Measurements from ENCODE around the gene FHIT. TPM values are rescaled to one million over a fixed set of nuclear protein-coding genes. Genes with fewer than 3 reads are reported as not detected.

Gene FHIT
- total RNA-seq, 2 donors from 2014 or later, result 2.9 to 12.2 TPM

DNA sequence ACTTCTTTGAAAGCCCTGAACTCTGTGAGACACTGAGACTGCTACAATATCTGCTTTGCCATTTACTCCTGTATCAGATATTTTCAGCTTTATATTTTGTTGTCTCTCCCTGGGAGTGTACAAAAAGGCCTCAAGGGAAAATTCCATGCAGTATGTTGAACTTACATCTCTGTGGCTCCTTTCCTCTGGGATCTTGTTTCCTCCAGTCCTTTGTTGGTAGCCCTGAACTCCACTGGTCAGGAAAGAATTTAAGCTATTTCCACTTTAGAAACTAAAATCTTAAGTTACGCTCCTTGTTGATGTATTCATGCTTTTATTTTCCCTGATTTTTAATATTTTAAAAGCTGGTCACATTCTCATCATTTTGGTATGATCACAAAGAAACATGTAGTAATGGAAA, 277.9 kb downstream of the FHIT start:
- Mint-ChIP-seq H3K9me3 (peaks cover 10% of the 10 kb centered on the region), H3K27me3 (no peaks in the 10 kb centered on the region), H3K4me3 (no peak overlapping the region), H3K4me1 (no peaks in the 10 kb centered on the region), H3K36me3 (ENCODE audit: low read depth) (no peaks in the 10 kb centered on the region), H3K27ac (no peak overlapping the region)
- no peak for ATAC-seq (replicated peaks)

DNA sequence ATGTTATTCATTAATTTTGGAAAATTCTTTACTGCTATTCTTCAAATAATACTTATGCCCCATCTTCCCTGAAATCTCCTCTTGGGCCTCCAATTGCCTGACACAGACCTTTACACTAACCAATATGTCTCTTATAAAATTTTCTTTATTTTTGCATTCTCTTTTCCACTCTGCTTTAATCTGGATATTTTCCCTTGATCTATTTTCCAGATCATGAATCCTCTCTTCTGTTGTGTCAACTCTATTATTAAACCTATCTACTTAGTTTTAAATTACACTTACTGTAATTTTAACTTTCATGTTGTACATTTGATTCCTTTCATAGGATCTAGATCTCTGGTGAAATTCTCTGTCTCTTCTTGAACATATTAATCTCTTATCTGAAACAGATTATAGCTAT, 278.7 kb downstream of the FHIT start:
- Mint-ChIP-seq H3K27me3 (no peaks in the 10 kb centered on the region), H3K4me3 (no peak overlapping the region), H3K9me3 (peaks cover 10% of the 10 kb centered on the region), H3K36me3 (ENCODE audit: low read depth) (no peaks in the 10 kb centered on the region), H3K27ac (no peak overlapping the region), H3K4me1 (no peaks in the 10 kb centered on the region)
- ATAC-seq (replicated peaks), result no peak

DNA sequence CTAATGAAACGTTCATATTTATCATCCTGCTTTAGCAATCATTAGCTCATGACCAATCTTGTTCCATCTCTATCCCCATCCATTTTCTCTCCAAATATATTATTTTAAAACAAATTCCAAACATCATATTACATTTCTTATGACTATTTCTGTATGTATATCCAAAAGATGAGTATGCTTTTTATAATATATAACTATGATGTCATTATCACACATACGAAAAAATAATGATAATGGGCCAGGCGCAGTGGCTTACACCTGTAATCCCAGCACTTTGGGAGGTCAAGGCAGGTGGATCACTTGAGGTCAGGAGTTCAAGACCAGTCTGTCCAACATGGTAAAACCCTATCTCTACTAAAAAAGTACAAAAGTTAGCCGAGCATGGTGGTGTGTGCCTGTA, 280.4 kb downstream of the FHIT start:
- no peak overlapping the region for H3K27ac Mint-ChIP-seq
- peaks cover 10% of the 10 kb centered on the region for H3K9me3 Mint-ChIP-seq
- ATAC-seq (replicated peaks), result no peak
- no peak overlapping the region for H3K4me3 Mint-ChIP-seq
- no peaks in the 10 kb centered on the region for H3K27me3 Mint-ChIP-seq
- no peaks in the 10 kb centered on the region for H3K4me1 Mint-ChIP-seq
- no peaks in the 10 kb centered on the region for H3K36me3 Mint-ChIP-seq (ENCODE audit: low read depth)

DNA sequence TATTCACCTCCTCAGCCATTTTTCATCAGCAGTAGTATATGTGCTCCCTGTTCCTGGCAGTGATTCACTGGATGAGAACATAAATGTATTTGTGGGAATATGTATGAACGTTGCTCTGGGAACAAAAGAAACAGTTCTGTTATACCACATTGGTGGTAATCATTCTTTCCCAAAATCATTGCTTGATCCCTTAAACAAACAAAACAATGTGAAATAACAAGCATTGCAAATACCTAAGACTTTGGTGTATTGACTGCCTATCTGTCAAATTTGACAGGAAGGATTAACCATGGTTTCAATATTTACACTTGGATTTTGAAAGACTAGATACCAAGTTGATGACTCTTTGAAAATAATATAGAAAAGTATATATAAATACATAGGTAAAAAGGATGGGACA, 284.1 kb downstream of the FHIT start:
- no peaks in the 10 kb centered on the region for H3K4me1 Mint-ChIP-seq

DNA sequence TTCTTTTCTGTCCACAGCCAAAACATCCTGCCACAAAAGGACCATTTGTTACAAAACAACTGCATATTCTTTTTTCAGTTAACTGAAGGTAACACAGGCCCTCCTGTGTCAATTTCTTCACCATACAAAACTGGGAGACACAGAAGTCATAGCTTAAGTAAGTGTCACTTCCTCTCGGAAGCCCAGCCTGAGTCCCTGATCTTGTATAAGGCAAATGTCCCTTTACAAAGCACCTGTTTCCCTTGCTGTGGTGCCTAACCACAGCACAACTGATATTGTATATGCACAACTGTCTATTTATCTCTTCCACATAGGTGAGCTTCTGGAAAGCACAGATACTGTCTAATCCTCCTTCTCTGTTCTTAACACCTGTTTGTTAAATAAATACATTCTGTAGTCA, 293.7 kb downstream of the FHIT start:
- no peak overlapping the region for H3K27ac Mint-ChIP-seq
- no peak for ATAC-seq (replicated peaks)
- peaks cover 14% of the 10 kb centered on the region for H3K9me3 Mint-ChIP-seq
- no peak overlapping the region for H3K4me3 Mint-ChIP-seq
- H3K36me3 Mint-ChIP-seq (ENCODE audit: low read depth), result no peaks in the 10 kb centered on the region
- no peaks in the 10 kb centered on the region for H3K4me1 Mint-ChIP-seq
- H3K27me3 Mint-ChIP-seq, result no peaks in the 10 kb centered on the region

More for the DNA sequence above, 284.1 kb downstream of the FHIT start:
- no peak overlapping the region for H3K4me3 Mint-ChIP-seq
- H3K9me3 Mint-ChIP-seq, result peaks cover 17% of the 10 kb centered on the region
- no peak overlapping the region for H3K27ac Mint-ChIP-seq
- no peak for ATAC-seq (replicated peaks)
- H3K36me3 Mint-ChIP-seq (ENCODE audit: low read depth), result no peaks in the 10 kb centered on the region
- no peaks in the 10 kb centered on the region for H3K27me3 Mint-ChIP-seq

DNA sequence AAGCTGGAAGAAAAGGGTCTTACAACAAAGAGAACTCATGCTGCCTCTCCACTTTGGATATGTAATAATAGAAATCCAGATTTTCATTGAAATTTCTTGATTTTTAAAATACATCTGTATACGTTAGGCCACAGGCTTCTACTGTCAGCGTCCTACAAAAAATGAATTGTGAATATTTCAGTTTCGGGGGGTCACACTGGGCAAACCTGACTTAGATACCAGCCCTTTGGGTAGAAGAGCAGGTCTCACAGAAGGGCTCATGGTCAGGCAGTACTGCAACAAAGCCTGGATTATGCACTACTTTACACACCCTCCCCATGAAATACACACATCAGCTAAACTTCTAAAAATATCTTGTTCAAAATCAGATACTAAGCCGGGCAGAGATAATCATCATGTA, 294.5 kb downstream of the FHIT start:
- ATAC-seq (replicated peaks), result no peak
- Mint-ChIP-seq H3K36me3 (ENCODE audit: low read depth) (no peaks in the 10 kb centered on the region), H3K4me1 (no peaks in the 10 kb centered on the region)

DNA sequence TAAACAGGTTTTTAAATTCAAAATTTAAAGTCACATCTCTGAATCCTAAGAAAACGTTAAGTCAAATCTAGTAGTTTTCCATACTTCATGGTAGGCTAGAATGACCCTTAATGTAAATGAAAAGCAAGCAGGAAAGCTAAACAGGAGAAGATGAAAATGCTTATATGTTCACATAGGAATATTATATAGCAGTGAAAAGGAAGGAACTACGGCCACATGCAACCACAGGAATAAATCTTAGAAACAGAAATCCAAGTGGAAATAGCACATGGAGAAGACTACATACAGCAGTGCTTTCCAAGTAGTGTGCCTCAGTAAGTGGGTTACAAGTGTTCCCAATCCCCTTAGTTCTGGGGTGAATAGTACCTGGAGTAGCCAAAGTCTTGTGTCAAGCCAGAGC, 296.2 kb downstream of the FHIT start:
- H3K27ac Mint-ChIP-seq, result no peak overlapping the region
- no peaks in the 10 kb centered on the region for H3K4me1 Mint-ChIP-seq
- no peaks in the 10 kb centered on the region for H3K27me3 Mint-ChIP-seq
- H3K36me3 Mint-ChIP-seq (ENCODE audit: low read depth), result no peaks in the 10 kb centered on the region
- peaks cover 19% of the 10 kb centered on the region for H3K9me3 Mint-ChIP-seq
- no peak for ATAC-seq (replicated peaks)
- no peak overlapping the region for H3K4me3 Mint-ChIP-seq

More for the DNA sequence above, 294.5 kb downstream of the FHIT start:
- H3K27me3 Mint-ChIP-seq, result no peaks in the 10 kb centered on the region
- H3K4me3 Mint-ChIP-seq, result no peak overlapping the region
- peaks cover 19% of the 10 kb centered on the region for H3K9me3 Mint-ChIP-seq
- H3K27ac Mint-ChIP-seq, result no peak overlapping the region

DNA sequence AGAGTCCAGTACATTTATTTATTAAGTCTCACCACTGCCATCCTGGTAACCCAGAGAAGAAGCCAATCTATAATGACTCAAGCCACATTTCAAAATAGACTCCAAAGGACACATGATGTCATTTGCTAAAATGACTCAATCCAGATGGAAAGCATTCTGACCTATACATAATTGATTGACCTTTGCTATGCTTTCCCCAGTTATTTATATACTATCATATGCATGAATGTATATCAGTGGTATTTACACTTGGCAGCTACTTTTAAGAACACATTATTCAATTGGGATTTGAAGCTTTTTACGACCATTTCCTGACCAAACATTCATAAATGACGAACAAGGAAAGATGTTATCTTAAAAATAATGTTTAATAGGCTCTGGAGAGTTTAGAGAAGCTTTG, 297.2 kb downstream of the FHIT start:
- H3K27ac Mint-ChIP-seq, result no peak overlapping the region
- H3K4me1 Mint-ChIP-seq, result no peaks in the 10 kb centered on the region
- no peaks in the 10 kb centered on the region for H3K27me3 Mint-ChIP-seq
- no peak overlapping the region for H3K4me3 Mint-ChIP-seq
- no peaks in the 10 kb centered on the region for H3K36me3 Mint-ChIP-seq (ENCODE audit: low read depth)
- ATAC-seq (replicated peaks), result no peak
- H3K9me3 Mint-ChIP-seq, result peaks cover 14% of the 10 kb centered on the region

GRCh38 chr3:60953351-60953750, 297.9 kb downstream of the FHIT start:
- no peaks in the 10 kb centered on the region for H3K4me1 Mint-ChIP-seq
- H3K4me3 Mint-ChIP-seq, result no peak overlapping the region
- ATAC-seq (replicated peaks), result no peak
- peaks cover 14% of the 10 kb centered on the region for H3K9me3 Mint-ChIP-seq
- H3K27me3 Mint-ChIP-seq, result no peaks in the 10 kb centered on the region
- H3K27ac Mint-ChIP-seq, result no peak overlapping the region
- no peaks in the 10 kb centered on the region for H3K36me3 Mint-ChIP-seq (ENCODE audit: low read depth)

GRCh38 chr3:60952055-60952454, 299.2 kb downstream of the FHIT start:
- ATAC-seq (replicated peaks), result no peak
- peaks cover 14% of the 10 kb centered on the region for H3K9me3 Mint-ChIP-seq

DNA sequence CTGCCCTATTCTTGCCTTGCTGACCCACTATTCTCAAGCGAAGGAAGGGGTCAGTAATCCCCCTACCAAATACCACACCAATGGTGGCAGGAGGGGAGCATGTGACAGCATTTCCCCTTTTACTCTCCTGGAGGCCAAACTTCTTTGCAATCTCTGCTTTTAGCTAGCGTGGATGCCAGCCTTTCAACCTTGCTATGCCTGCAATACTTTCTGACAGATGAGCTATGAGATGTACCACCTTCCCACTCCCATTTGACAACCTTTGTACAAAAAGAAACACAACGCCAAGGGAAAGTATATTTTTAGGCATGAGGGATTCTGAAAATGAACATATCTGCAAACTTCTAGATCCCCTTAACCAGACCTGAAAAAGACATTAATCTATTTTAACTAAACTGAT, 302.1 kb downstream of the FHIT start:
- Mint-ChIP-seq H3K27me3 (no peaks in the 10 kb centered on the region), H3K27ac (no peak overlapping the region), H3K9me3 (peaks cover 6% of the 10 kb centered on the region), H3K4me3 (no peak overlapping the region), H3K36me3 (ENCODE audit: low read depth) (no peaks in the 10 kb centered on the region), H3K4me1 (no peaks in the 10 kb centered on the region)
- no peak for ATAC-seq (replicated peaks)

More at GRCh38 chr3:60952055-60952454, 299.2 kb downstream of the FHIT start:
- no peak overlapping the region for H3K27ac Mint-ChIP-seq
- H3K27me3 Mint-ChIP-seq, result no peaks in the 10 kb centered on the region
- no peaks in the 10 kb centered on the region for H3K4me1 Mint-ChIP-seq
- H3K4me3 Mint-ChIP-seq, result no peak overlapping the region
- H3K36me3 Mint-ChIP-seq (ENCODE audit: low read depth), result no peaks in the 10 kb centered on the region

GRCh38 chr3:60948488-60948887, 302.8 kb downstream of the FHIT start:
- H3K4me1 Mint-ChIP-seq, result no peaks in the 10 kb centered on the region
- H3K27ac Mint-ChIP-seq, result no peak overlapping the region
- H3K27me3 Mint-ChIP-seq, result no peaks in the 10 kb centered on the region
- ATAC-seq (replicated peaks), result no peak
- no peak overlapping the region for H3K4me3 Mint-ChIP-seq
- peaks cover 5% of the 10 kb centered on the region for H3K9me3 Mint-ChIP-seq
- H3K36me3 Mint-ChIP-seq (ENCODE audit: low read depth), result no peaks in the 10 kb centered on the region

DNA sequence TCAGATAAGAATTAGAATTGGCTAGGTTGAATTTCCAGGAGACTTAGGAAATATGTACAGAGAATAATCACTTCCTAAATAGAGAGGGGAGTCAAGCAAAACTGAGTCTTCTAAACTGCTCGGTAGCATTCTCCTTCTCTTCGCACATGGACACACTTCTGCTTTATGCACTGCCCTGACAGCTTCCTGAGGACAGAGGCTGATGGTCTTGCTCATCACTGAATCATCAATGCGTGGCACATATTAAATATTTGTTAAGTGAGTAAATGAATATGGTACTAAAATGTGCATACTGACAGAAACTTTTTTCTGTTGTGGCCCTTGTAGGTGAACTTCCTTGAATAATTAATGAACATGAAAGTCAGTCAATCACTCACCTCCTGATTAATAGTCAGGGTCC, 315.5 kb downstream of the FHIT start:
- H3K4me1 Mint-ChIP-seq, result no peaks in the 10 kb centered on the region

DNA sequence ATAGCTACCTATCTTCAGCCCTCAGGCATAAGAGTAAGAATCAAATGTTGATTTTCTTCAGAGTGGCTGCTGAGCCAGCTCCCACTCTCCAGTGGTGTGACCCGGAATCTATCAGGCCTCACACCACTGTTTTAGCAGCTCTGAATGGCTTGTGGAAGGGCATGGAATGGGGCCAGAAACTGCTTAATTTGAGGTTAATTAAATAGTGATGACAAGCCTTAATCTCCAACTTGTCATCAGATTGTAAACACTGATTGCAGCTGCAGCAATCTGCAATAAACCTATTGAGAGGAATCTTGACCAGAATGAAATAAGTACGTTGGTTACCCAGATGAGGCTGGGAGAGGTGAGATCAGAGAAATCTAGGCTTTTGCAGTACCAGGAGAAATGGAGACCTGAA, 317.4 kb downstream of the FHIT start:
- H3K36me3 Mint-ChIP-seq (ENCODE audit: low read depth), result no peaks in the 10 kb centered on the region
- no peaks in the 10 kb centered on the region for H3K4me1 Mint-ChIP-seq
- ATAC-seq (replicated peaks), result no peak
- H3K27ac Mint-ChIP-seq, result no peak overlapping the region
- H3K27me3 Mint-ChIP-seq, result no peaks in the 10 kb centered on the region
- H3K4me3 Mint-ChIP-seq, result no peak overlapping the region
- peaks cover 7% of the 10 kb centered on the region for H3K9me3 Mint-ChIP-seq

More for the DNA sequence above, 315.5 kb downstream of the FHIT start:
- peaks cover 7% of the 10 kb centered on the region for H3K9me3 Mint-ChIP-seq
- H3K27ac Mint-ChIP-seq, result no peak overlapping the region
- ATAC-seq (replicated peaks), result no peak
- H3K36me3 Mint-ChIP-seq (ENCODE audit: low read depth), result no peaks in the 10 kb centered on the region
- no peaks in the 10 kb centered on the region for H3K27me3 Mint-ChIP-seq
- H3K4me3 Mint-ChIP-seq, result no peak overlapping the region

DNA sequence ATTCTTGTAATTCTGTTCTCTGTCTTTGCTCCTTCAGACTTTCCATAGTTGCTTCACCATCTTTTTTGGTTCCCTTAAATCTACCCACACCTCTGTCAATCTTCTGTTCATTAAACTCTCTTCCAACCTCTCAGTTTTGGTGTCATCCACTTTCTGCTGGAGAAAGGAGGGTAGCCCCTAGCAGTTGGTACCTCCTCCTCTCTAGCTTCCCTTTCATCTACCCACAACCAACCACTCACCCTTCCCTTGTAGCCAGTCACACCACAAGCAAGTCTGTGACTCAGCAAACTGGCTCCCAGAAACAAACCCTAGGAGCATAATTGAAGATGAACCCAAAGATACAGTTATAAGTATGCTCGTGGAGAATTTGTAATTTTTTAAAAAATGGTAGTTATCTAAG, 318.6 kb downstream of the FHIT start:
- no peaks in the 10 kb centered on the region for H3K27me3 Mint-ChIP-seq
- H3K4me1 Mint-ChIP-seq, result no peaks in the 10 kb centered on the region
- no peaks in the 10 kb centered on the region for H3K36me3 Mint-ChIP-seq (ENCODE audit: low read depth)
- no peak overlapping the region for H3K4me3 Mint-ChIP-seq
- no peak overlapping the region for H3K27ac Mint-ChIP-seq
- H3K9me3 Mint-ChIP-seq, result peaks cover 10% of the 10 kb centered on the region
- ATAC-seq (replicated peaks), result no peak

DNA sequence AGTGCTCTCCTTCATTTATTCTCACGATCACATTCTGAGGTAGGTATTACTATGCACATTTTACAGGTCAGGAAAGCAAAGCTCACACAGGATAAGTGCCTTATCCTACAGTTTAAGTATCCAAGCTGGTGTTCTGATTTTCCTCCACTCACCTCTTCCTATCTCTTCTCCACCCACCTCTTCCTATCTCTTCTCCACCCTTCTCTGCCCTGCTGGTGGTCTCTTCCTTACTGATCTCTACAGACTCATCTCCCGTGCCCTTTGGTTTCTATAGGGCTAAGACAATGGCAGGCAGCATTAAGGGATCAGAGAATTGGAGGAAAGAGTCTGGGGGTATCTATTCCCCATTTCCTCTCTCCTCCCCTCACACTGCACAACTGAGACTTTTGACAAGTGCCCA, 319.1 kb downstream of the FHIT start:
- H3K9me3 Mint-ChIP-seq, result peaks cover 10% of the 10 kb centered on the region
- no peak overlapping the region for H3K27ac Mint-ChIP-seq
- no peaks in the 10 kb centered on the region for H3K36me3 Mint-ChIP-seq (ENCODE audit: low read depth)
- H3K27me3 Mint-ChIP-seq, result no peaks in the 10 kb centered on the region
- ATAC-seq (replicated peaks), result no peak
- no peak overlapping the region for H3K4me3 Mint-ChIP-seq
- no peaks in the 10 kb centered on the region for H3K4me1 Mint-ChIP-seq
